ENCODE measurements around the gene PCGF1. TPM values are rescaled to one million over a fixed set of nuclear protein-coding genes. Genes with fewer than 3 reads are reported as not detected.
A peak's percentile ranks its signal among the peaks of the same experiment; 100 is the strongest.

PCGF1 gene
- total and polyA plus RNA-seq, 9 of the 15 experiments (the other 6 are each of a cell fraction or from before 2014, with no cell fraction given), result 20.3 to 45.7 (median 29.3) TPM

DNA sequence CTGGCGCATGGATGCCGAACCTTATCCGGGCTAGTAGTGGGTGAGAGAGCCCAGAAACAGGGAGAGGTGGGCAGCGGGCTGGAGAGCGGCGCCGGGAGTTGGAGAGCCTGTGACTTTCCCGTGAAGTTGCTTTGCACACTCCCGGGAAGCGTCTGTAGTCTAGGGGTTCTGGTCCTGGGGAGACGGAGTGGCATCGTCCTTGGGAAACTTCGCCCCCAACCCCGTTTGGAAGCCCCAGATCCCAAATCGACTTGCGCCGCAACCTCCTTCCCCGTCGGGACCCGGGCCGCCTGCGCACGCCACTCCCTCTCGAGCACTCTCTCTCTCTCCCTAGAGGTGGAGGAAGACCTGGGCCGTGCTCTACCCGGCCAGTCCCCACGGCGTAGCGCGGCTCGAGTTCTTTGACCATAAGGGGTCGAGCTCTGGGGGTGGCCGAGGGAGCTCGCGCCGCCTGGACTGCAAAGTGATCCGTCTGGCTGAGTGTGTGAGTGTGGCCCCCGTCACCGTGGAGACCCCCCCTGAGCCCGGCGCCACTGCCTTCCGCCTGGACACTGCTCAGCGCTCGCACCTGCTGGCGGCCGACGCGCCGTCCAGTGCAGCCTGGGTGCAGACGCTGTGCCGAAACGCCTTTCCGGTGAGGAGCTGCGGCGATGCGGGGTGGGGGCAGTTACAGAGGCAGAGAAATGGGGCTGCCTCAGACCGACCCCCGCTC, 47.5 kb upstream of the PCGF1 start (continued):
- TF ChIP-seq NONO (IDR thresholded peaks at IDR 0.05; ENCODE audit: low read depth in 2 of 2, low read length in 1 of 2), result no peak
- TF ChIP-seq MYNN (IDR thresholded peaks at IDR 0.05), result no peak
- no peak for TF ChIP-seq MYNN (CRISPR knock-in tag; IDR thresholded peaks at IDR 0.05)
- TF ChIP-seq, protein P1, sequence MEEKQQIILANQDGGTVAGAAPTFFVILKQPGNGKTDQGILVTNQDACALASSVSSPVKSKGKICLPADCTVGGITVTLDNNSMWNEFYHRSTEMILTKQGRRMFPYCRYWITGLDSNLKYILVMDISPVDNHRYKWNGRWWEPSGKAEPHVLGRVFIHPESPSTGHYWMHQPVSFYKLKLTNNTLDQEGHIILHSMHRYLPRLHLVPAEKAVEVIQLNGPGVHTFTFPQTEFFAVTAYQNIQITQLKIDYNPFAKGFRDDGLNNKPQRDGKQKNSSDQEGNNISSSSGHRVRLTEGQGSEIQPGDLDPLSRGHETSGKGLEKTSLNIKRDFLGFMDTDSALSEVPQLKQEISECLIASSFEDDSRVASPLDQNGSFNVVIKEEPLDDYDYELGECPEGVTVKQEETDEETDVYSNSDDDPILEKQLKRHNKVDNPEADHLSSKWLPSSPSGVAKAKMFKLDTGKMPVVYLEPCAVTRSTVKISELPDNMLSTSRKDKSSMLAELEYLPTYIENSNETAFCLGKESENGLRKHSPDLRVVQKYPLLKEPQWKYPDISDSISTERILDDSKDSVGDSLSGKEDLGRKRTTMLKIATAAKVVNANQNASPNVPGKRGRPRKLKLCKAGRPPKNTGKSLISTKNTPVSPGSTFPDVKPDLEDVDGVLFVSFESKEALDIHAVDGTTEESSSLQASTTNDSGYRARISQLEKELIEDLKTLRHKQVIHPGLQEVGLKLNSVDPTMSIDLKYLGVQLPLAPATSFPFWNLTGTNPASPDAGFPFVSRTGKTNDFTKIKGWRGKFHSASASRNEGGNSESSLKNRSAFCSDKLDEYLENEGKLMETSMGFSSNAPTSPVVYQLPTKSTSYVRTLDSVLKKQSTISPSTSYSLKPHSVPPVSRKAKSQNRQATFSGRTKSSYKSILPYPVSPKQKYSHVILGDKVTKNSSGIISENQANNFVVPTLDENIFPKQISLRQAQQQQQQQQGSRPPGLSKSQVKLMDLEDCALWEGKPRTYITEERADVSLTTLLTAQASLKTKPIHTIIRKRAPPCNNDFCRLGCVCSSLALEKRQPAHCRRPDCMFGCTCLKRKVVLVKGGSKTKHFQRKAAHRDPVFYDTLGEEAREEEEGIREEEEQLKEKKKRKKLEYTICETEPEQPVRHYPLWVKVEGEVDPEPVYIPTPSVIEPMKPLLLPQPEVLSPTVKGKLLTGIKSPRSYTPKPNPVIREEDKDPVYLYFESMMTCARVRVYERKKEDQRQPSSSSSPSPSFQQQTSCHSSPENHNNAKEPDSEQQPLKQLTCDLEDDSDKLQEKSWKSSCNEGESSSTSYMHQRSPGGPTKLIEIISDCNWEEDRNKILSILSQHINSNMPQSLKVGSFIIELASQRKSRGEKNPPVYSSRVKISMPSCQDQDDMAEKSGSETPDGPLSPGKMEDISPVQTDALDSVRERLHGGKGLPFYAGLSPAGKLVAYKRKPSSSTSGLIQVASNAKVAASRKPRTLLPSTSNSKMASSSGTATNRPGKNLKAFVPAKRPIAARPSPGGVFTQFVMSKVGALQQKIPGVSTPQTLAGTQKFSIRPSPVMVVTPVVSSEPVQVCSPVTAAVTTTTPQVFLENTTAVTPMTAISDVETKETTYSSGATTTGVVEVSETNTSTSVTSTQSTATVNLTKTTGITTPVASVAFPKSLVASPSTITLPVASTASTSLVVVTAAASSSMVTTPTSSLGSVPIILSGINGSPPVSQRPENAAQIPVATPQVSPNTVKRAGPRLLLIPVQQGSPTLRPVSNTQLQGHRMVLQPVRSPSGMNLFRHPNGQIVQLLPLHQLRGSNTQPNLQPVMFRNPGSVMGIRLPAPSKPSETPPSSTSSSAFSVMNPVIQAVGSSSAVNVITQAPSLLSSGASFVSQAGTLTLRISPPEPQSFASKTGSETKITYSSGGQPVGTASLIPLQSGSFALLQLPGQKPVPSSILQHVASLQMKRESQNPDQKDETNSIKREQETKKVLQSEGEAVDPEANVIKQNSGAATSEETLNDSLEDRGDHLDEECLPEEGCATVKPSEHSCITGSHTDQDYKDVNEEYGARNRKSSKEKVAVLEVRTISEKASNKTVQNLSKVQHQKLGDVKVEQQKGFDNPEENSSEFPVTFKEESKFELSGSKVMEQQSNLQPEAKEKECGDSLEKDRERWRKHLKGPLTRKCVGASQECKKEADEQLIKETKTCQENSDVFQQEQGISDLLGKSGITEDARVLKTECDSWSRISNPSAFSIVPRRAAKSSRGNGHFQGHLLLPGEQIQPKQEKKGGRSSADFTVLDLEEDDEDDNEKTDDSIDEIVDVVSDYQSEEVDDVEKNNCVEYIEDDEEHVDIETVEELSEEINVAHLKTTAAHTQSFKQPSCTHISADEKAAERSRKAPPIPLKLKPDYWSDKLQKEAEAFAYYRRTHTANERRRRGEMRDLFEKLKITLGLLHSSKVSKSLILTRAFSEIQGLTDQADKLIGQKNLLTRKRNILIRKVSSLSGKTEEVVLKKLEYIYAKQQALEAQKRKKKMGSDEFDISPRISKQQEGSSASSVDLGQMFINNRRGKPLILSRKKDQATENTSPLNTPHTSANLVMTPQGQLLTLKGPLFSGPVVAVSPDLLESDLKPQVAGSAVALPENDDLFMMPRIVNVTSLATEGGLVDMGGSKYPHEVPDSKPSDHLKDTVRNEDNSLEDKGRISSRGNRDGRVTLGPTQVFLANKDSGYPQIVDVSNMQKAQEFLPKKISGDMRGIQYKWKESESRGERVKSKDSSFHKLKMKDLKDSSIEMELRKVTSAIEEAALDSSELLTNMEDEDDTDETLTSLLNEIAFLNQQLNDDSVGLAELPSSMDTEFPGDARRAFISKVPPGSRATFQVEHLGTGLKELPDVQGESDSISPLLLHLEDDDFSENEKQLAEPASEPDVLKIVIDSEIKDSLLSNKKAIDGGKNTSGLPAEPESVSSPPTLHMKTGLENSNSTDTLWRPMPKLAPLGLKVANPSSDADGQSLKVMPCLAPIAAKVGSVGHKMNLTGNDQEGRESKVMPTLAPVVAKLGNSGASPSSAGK (IDR thresholded peaks at IDR 0.05), result peak; percentile 55
- no peak for TF ChIP-seq ZEB2 (IDR thresholded peaks at IDR 0.05)
- TF ChIP-seq TOE1 (IDR thresholded peaks at IDR 0.05; ENCODE audit: borderline replicate concordance), result peak; percentile 18; the same call in 1 of the 2 replicates
- no peak for TF ChIP-seq TOE1 (CRISPR knock-in tag; IDR thresholded peaks at IDR 0.05; ENCODE audit: borderline replicate concordance, low read depth)
- TF ChIP-seq POLR2B (IDR thresholded peaks at IDR 0.05; ENCODE audit: low read depth, partially characterized antibody), result no peak
- peak; percentile 74 for TF ChIP-seq POLR2G (IDR thresholded peaks at IDR 0.05; ENCODE audit: low read depth, low read length)
- TF ChIP-seq JUNB (CRISPR knock-in tag; conservative IDR thresholded peaks at IDR 0.05), result no peak
- TF ChIP-seq RBM25 (IDR thresholded peaks at IDR 0.05; ENCODE audit: low read depth, low read length, severe bottlenecking), result no peak
- no peak for TF ChIP-seq ZNF165 (CRISPR knock-in tag; IDR thresholded peaks at IDR 0.05; ENCODE audit: borderline replicate concordance)
- no peak for TF ChIP-seq BCOR (IDR thresholded peaks at IDR 0.05)
- TF ChIP-seq CREM (IDR thresholded peaks at IDR 0.05; ENCODE audit: low read depth), result no peak; the same call in 1 of the 2 replicates
- no peak for TF ChIP-seq PRPF4 (IDR thresholded peaks at IDR 0.05; ENCODE audit: insufficient read depth, low read depth, low read length, poor library complexity, severe bottlenecking)
- no peak for TF ChIP-seq ZNF316 (IDR thresholded peaks at IDR 0.05)

Measured in K562 (cell line).